Keratinocyte (primary cell): ENCODE measurements around the gene SH3PXD2A. TPM values are rescaled to one million over a fixed set of nuclear protein-coding genes. Genes with fewer than 3 reads are reported as not detected.

Experiments used
- DNase-seq: peaks from one replicate; pipeline ENCODE4 v3.0.0-alpha.2; 2011; ENCODE audit warnings: low read depth, missing footprints, low spot score
- FAIRE-seq: peaks from 2 replicates; lab custom pipeline; 2011; peaks lifted over from hg19 to GRCh38; lab: Jason Lieb, UNC
- H2AFZ ChIP-seq: 2 replicates; pipeline ENCODE4 v1.6.0; 2012; ENCODE audit warnings: low read length, control low read depth, inconsistent platforms; ENCODE audit not compliant: control insufficient read depth
- H3K27ac ChIP-seq: 2 replicates; pipeline ENCODE4 v1.5.1; 2011; ENCODE audit warnings: low read length; ENCODE audit not compliant: control insufficient read depth, insufficient read depth
- H3K27me3 ChIP-seq: 3 replicates; pipeline ENCODE4 v1.6.0; 2011; ENCODE audit warnings: low read length; ENCODE audit not compliant: control insufficient read depth, insufficient read depth; ENCODE audit errors: extremely low read depth
- H3K36me3 ChIP-seq, 2 experiments: 2 replicates in 1 of 2; 3 replicates in 1 of 2; pipeline ENCODE4 v1.5.1; 2011; ENCODE audit warnings: low read length in 2 of 2, mild to moderate bottlenecking in 1 of 2; ENCODE audit not compliant: control insufficient read depth in 2 of 2, insufficient read depth in 2 of 2; ENCODE audit errors: extremely low read depth in 1 of 2
- H3K4me1 ChIP-seq: 3 replicates; pipeline ENCODE4 v1.5.1; 2011; ENCODE audit warnings: low read length; ENCODE audit not compliant: control insufficient read depth, insufficient read depth; ENCODE audit errors: extremely low read depth
- H3K4me2 ChIP-seq: 3 replicates; pipeline ENCODE4 v1.6.0; 2011; ENCODE audit warnings: low read depth, low read length; ENCODE audit not compliant: control insufficient read depth, insufficient read depth; ENCODE audit errors: extremely low read depth
- H3K4me3 ChIP-seq, 3 experiments: fragments of 200-600 bp in 1 of 3; sonication (generic) in 1 of 3; 2 replicates in 2 of 3; 3 replicates in 1 of 3; pipeline ENCODE4 v1.5.1; 2011 to 2016; ENCODE audit warnings: low read length in 3 of 3, mild to moderate bottlenecking in 3 of 3, control low read depth in 2 of 3, inconsistent platforms in 1 of 3, low read depth in 1 of 3, mixed read lengths in 1 of 3, mixed run types in 1 of 3, moderate library complexity in 1 of 3; ENCODE audit not compliant: control insufficient read depth in 2 of 3, insufficient read depth in 2 of 3; ENCODE audit errors: extremely low read depth in 1 of 3
- H3K79me2 ChIP-seq: 2 replicates; pipeline ENCODE4 v1.6.0; 2012; ENCODE audit warnings: low read length; ENCODE audit not compliant: control insufficient read depth, insufficient read depth
- H3K9ac ChIP-seq: 3 replicates; pipeline ENCODE4 v1.6.0; 2011; ENCODE audit warnings: low read length; ENCODE audit not compliant: control insufficient read depth, insufficient read depth; ENCODE audit errors: extremely low read depth
- H3K9me1 ChIP-seq: 3 replicates; pipeline ENCODE4 v1.6.0; 2011; ENCODE audit warnings: low read length; ENCODE audit not compliant: control insufficient read depth, insufficient read depth; ENCODE audit errors: extremely low read depth
- H3K9me3 ChIP-seq: 2 replicates; pipeline ENCODE4 v1.5.1; 2012; ENCODE audit warnings: low read depth, low read length; ENCODE audit not compliant: control insufficient read depth
- H4K20me1 ChIP-seq: 3 replicates; pipeline ENCODE4 v1.6.0; 2011; ENCODE audit warnings: low read length; ENCODE audit not compliant: control insufficient read depth, insufficient read depth; ENCODE audit errors: extremely low read depth
- CTCF ChIP-seq, 3 experiments: IDR thresholded peaks in 1 of 3; conservative IDR thresholded peaks in 1 of 3; optimal IDR thresholded peaks in 1 of 3; 2 replicates in 2 of 3; 3 replicates in 1 of 3; pipeline versions ENCODE3 to v1.5.1; 2011; ENCODE audit warnings: low read length in 3 of 3, mild to moderate bottlenecking in 3 of 3, moderate library complexity in 2 of 3, control low read depth in 1 of 3, inconsistent platforms in 1 of 3; ENCODE audit not compliant: insufficient read depth in 2 of 3; ENCODE audit errors: extremely low read depth in 1 of 3
- EZH2 ChIP-seq: IDR thresholded peaks from one replicate; pipeline ENCODE4 v1.6.1; 2012; ENCODE audit warnings: inconsistent platforms, mild to moderate bottlenecking, low read length, moderate library complexity
- dilution Hi-C: fragments of 300-500 bp; cut with MboI; formaldehyde crosslinking; loops from one replicate; pipeline ENCODE4 v1.7.0; 2020; ENCODE audit warnings: low sequenced_read_pairs; ENCODE audit not compliant: extremely low pct_ligation_motif_present
- polyA plus RNA-seq, 5 experiments: library from polyadenylated mRNA; depleted of rRNA in 3 of 5; stranded (reverse) in 3 of 5; stranded (forward) in 1 of 5; unstranded in 1 of 5; fragments of >200 nt; gene quantifications; 1 replicate in 1 of 5; 2 replicates in 3 of 5; 3 replicates in 1 of 5; pipeline versions ENCODE4 v1.2.1 to v1.2.3, GENCODE V29; 2011 to 2012; ENCODE audit warnings: missing spikeins in 2 of 5, low read depth in 1 of 5, low replicate concordance in 1 of 5

The SH3PXD2A gene
- polyA plus RNA-seq, 1 donor (not counting 4 experiments of a cell fraction or from before 2014, with no cell fraction given) = 33.9 TPM

GRCh38 chr10:103742824-103743223 is 112.6 kb downstream of the SH3PXD2A start:
- Histone ChIP-seq H4K20me1 (peaks cover 5% of the 10 kb centered on the region), H3K9me1 (peaks cover 9% of the 10 kb centered on the region), H2AFZ (no peak overlapping the region), H3K4me2 (no peak overlapping the region), H3K9ac (no peak overlapping the region), H3K4me3 (no peak overlapping the region), H3K36me3 (peaks cover 1 to 42% of the 10 kb centered on the region in 2 experiments), H3K27ac (no peak overlapping the region), H3K9me3 (no peaks in the 10 kb centered on the region), H3K4me1 (peaks cover 90% of the 10 kb centered on the region), H3K79me2 (peaks cover 67% of the 10 kb centered on the region), H3K27me3 (no peaks in the 10 kb centered on the region)
- no peak for TF ChIP-seq CTCF (optimal IDR thresholded peaks at IDR 0.05 in 1 of 3, IDR thresholded peaks at IDR 0.05 in 1 of 3, conservative IDR thresholded peaks at IDR 0.05 in 1 of 3; ENCODE audit: extremely low read depth in 1 of 3, insufficient read depth in 2 of 3, low read length in 3 of 3)
- no peak for TF ChIP-seq EZH2
- FAIRE-seq = no peak
- dilution Hi-C loops = no loop called here
- DNase-seq = no peak

- Histone ChIP-seq H3K9me1 (peaks cover 9% of the 10 kb centered on the region), H3K79me2 (peaks cover 81% of the 10 kb centered on the region), H3K9ac (no peak overlapping the region), H3K4me3 (no peak overlapping the region), H3K4me2 (peak overlapping the region; percentile 70), H3K4me1 (peaks cover 90% of the 10 kb centered on the region), H3K27me3 (no peaks in the 10 kb centered on the region), H3K27ac (peak overlapping the region; percentile 85), H3K36me3 (peaks cover 5 to 36% of the 10 kb centered on the region in 2 experiments), H4K20me1 (peaks cover 12% of the 10 kb centered on the region), H2AFZ (no peak overlapping the region), H3K9me3 (no peaks in the 10 kb centered on the region)
- TF ChIP-seq CTCF (optimal IDR thresholded peaks at IDR 0.05 in 1 of 3, IDR thresholded peaks at IDR 0.05 in 1 of 3, conservative IDR thresholded peaks at IDR 0.05 in 1 of 3; ENCODE audit: extremely low read depth in 1 of 3, insufficient read depth in 2 of 3, low read length in 3 of 3) = no peak
- no peak for TF ChIP-seq EZH2
- dilution Hi-C loops = no loop called here
- FAIRE-seq = no peak
- DNase-seq = no peak
Measured at GRCh38 chr10:103740611-103741010, 114.8 kb downstream of the SH3PXD2A start.
